Panc1 (cell line): Measurements from ENCODE around the gene KIRREL3.

Experiments
- CTCF ChIP-seq: fragments of 450-650 bp; IDR thresholded peaks from 2 replicates; pipeline ENCODE4 v1.5.1; 2017; ENCODE audit warnings: mild to moderate bottlenecking
- SIN3A ChIP-seq: IDR thresholded peaks from 2 replicates; pipeline ENCODE4 v1.6.1; 2012; ENCODE audit warnings: low read depth, mild to moderate bottlenecking, low read length, moderate library complexity, borderline replicate concordance; ENCODE audit not compliant: insufficient read depth
- TCF7L2 ChIP-seq: IDR thresholded peaks from 2 replicates; pipeline ENCODE4 v1.6.1; 2011; ENCODE audit warnings: mild to moderate bottlenecking, low read depth, low read length, inconsistent platforms

DNA sequence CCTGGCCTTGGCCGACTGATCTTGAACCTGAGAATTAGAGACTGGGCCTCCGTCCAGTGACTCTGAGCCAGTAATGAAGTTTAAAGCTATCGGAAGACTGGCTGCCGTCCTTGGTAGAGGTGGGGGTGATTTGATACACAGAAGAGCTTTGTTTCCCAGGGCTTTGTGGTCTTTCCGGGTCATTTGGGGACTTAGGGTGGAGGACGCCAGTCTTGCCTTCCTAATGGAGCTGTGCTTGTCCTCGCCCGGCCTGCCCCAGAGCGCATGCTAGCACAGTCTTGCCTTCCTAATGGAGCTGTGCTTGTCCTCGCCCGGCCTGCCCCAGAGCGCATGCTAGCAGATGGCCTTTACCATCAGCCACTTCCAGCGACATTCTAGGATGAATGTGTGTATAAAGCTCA lies 579.3 kb downstream of the KIRREL3 start:
- TF ChIP-seq CTCF (no peak), TCF7L2 (no peak), SIN3A (no peak)
